ENCODE data around the gene INO80.

INO80 gene

GRCh38 chr15:40942878-40943277 is 173.2 kb downstream of the INO80 start:
- no peak for TF ChIP-seq REST (IDR thresholded peaks at IDR 0.05; ENCODE audit: insufficient read depth in 1 of 2, low read depth in 2 of 2, low read length in 2 of 2)
- no peak for TF ChIP-seq FOXP2 (optimal IDR thresholded peaks at IDR 0.05; ENCODE audit: borderline replicate concordance, extremely low read depth, extremely low read length, insufficient read depth)
- no peak for TF ChIP-seq SIN3A (IDR thresholded peaks at IDR 0.05; ENCODE audit: borderline replicate concordance, insufficient read depth, low read length)
- TF ChIP-seq POLR2AphosphoS5 (IDR thresholded peaks at IDR 0.05; ENCODE audit: low read depth, low read length), result no peak
- no peak for TF ChIP-seq TAF1 (IDR thresholded peaks at IDR 0.05; ENCODE audit: borderline replicate concordance, insufficient read depth, low read length)

- TF ChIP-seq FOXP2 (optimal IDR thresholded peaks at IDR 0.05; ENCODE audit: borderline replicate concordance, extremely low read depth, extremely low read length, insufficient read depth) (no peak), REST (IDR thresholded peaks at IDR 0.05; ENCODE audit: insufficient read depth in 1 of 2, low read depth in 2 of 2, low read length in 2 of 2) (no peak), SIN3A (IDR thresholded peaks at IDR 0.05; ENCODE audit: borderline replicate concordance, insufficient read depth, low read length) (no peak)
These were observed 173.7 kb downstream of the INO80 start for GRCh38 chr15:40942337-40942854.

GRCh38 chr15:40941528-40942336 is 174.3 kb downstream of the INO80 start:
- TF ChIP-seq SIN3A (IDR thresholded peaks at IDR 0.05; ENCODE audit: borderline replicate concordance, insufficient read depth, low read length) (peak; percentile 51; the same call in 1 of the 2 replicates), FOXP2 (optimal IDR thresholded peaks at IDR 0.05; ENCODE audit: borderline replicate concordance, extremely low read depth, extremely low read length, insufficient read depth) (peak; percentile 75), REST (IDR thresholded peaks at IDR 0.05; ENCODE audit: insufficient read depth in 1 of 2, low read depth in 2 of 2, low read length in 2 of 2) (0 out of 4 replicates have a peak, but pooled peaks have one; percentile 3 to 15), POLR2AphosphoS5 (IDR thresholded peaks at IDR 0.05; ENCODE audit: low read depth, low read length) (0 out of 2 replicates have a peak, but pooled peaks have one; percentile 59), TAF1 (IDR thresholded peaks at IDR 0.05; ENCODE audit: borderline replicate concordance, insufficient read depth, low read length) (0 out of 2 replicates have a peak, but pooled peaks have one; percentile 33)

DNA sequence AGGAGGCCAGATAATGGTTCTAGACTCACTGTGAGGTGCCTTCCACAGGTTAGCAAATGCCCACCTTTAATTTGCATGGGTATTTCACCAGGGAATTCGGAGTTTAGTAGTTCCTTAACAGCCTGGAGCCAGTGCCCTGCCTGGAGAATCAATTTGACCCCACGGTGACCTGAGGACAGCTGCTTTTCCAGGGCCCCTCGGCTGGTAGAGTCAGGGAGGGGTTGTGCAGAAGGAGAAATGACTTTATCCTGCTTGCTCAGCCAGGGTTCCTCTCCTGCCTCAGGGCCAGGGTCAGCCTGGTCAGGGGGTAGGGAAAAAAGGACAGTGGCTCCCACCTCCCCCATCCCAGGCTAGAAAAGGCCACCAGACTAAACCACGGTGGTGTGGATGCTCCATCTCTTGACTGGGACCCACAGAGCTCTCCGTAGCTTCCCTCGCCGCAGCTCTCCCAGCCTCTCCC is 175.0 kb downstream of the INO80 start:
- no peak for TF ChIP-seq SIN3A (IDR thresholded peaks at IDR 0.05; ENCODE audit: borderline replicate concordance, insufficient read depth, low read length)
- TF ChIP-seq REST (IDR thresholded peaks at IDR 0.05; ENCODE audit: insufficient read depth in 1 of 2, low read depth in 2 of 2, low read length in 2 of 2), result 0 out of 4 replicates have a peak, but pooled peaks of 1 of the 2 experiments have one; percentile 2
- TF ChIP-seq TAF1 (IDR thresholded peaks at IDR 0.05; ENCODE audit: borderline replicate concordance, insufficient read depth, low read length), result no peak

All from PFSK-1 (cell line).